Measurements from ENCODE around the gene ADAMTS15.

The ADAMTS15 gene

GRCh38 chr11:130429120-130429681 is 19.2 kb upstream of the ADAMTS15 start:
- Histone ChIP-seq H3K27ac (ENCODE audit: poor library complexity, severe bottlenecking) (no peak overlapping the region), H3K4me3 (ENCODE audit: severe bottlenecking) (no peak overlapping the region), H3K27me3 (ENCODE audit: insufficient read depth, poor library complexity, severe bottlenecking) (peaks cover 63% of the 10 kb centered on the region), H3K9me3 (ENCODE audit: severe bottlenecking) (no peaks in the 10 kb centered on the region), H3K4me1 (ENCODE audit: insufficient read depth, poor library complexity, severe bottlenecking) (no peaks in the 10 kb centered on the region), H3K36me3 (ENCODE audit: low read depth) (no peaks in the 10 kb centered on the region)
- ATAC-seq (ENCODE audit: low read depth), result no peak
- TF ChIP-seq, protein P1, sequence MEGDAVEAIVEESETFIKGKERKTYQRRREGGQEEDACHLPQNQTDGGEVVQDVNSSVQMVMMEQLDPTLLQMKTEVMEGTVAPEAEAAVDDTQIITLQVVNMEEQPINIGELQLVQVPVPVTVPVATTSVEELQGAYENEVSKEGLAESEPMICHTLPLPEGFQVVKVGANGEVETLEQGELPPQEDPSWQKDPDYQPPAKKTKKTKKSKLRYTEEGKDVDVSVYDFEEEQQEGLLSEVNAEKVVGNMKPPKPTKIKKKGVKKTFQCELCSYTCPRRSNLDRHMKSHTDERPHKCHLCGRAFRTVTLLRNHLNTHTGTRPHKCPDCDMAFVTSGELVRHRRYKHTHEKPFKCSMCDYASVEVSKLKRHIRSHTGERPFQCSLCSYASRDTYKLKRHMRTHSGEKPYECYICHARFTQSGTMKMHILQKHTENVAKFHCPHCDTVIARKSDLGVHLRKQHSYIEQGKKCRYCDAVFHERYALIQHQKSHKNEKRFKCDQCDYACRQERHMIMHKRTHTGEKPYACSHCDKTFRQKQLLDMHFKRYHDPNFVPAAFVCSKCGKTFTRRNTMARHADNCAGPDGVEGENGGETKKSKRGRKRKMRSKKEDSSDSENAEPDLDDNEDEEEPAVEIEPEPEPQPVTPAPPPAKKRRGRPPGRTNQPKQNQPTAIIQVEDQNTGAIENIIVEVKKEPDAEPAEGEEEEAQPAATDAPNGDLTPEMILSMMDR (IDR thresholded peaks at IDR 0.05; ENCODE audit: poor library complexity, severe bottlenecking), result no peak
- no peak for DNase-seq (ENCODE audit: low spot score)

GRCh38 chr11:130429983-130430382 is 18.5 kb upstream of the ADAMTS15 start:
- no peak for ATAC-seq (ENCODE audit: low read depth)
- no peak for DNase-seq (ENCODE audit: low spot score)
- no peaks in the 10 kb centered on the region for H3K36me3 ChIP-seq (ENCODE audit: low read depth)
- H3K27me3 ChIP-seq (ENCODE audit: insufficient read depth, poor library complexity, severe bottlenecking), result peaks cover 55% of the 10 kb centered on the region
- H3K9me3 ChIP-seq (ENCODE audit: severe bottlenecking), result no peaks in the 10 kb centered on the region
- H3K4me3 ChIP-seq (ENCODE audit: severe bottlenecking), result no peak overlapping the region
- no peaks in the 10 kb centered on the region for H3K4me1 ChIP-seq (ENCODE audit: insufficient read depth, poor library complexity, severe bottlenecking)
- H3K27ac ChIP-seq (ENCODE audit: poor library complexity, severe bottlenecking), result no peak overlapping the region
- TF ChIP-seq, protein P1 (IDR thresholded peaks at IDR 0.05; ENCODE audit: poor library complexity, severe bottlenecking), result no peak

GRCh38 chr11:130431331-130431773 is 17.1 kb upstream of the ADAMTS15 start:
- Histone ChIP-seq H3K4me1 (ENCODE audit: insufficient read depth, poor library complexity, severe bottlenecking) (peaks cover 4% of the 10 kb centered on the region), H3K36me3 (ENCODE audit: low read depth) (no peaks in the 10 kb centered on the region), H3K4me3 (ENCODE audit: severe bottlenecking) (no peak overlapping the region), H3K9me3 (ENCODE audit: severe bottlenecking) (no peaks in the 10 kb centered on the region), H3K27me3 (ENCODE audit: insufficient read depth, poor library complexity, severe bottlenecking) (peaks cover 41% of the 10 kb centered on the region), H3K27ac (ENCODE audit: poor library complexity, severe bottlenecking) (no peak overlapping the region)
- TF ChIP-seq, protein P1 (IDR thresholded peaks at IDR 0.05; ENCODE audit: poor library complexity, severe bottlenecking), result peak; percentile 76
- no peak for DNase-seq (ENCODE audit: low spot score)
- peak; percentile 62 for ATAC-seq (ENCODE audit: low read depth)

DNA sequence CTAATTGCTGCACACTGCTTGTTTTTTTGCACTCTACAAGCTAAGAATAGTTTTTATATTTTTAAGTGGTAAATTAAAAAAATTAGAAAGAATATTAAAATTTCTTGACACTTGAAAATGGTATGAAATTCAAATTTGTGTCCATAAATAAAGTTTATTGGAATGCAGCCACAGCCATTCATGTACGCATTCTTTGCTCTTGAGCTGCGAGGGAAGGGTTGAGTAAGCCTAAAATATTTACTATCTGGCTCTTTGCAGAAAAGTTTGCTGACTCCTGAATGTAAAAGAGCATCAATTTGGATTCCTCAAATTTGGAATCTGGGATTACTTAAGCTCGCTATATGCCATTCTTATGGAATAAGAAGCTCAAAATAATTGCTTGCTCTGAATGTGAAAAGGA is 16.6 kb upstream of the ADAMTS15 start:
- peaks cover 37% of the 10 kb centered on the region for H3K27me3 ChIP-seq (ENCODE audit: insufficient read depth, poor library complexity, severe bottlenecking)
- no peaks in the 10 kb centered on the region for H3K36me3 ChIP-seq (ENCODE audit: low read depth)
- ATAC-seq (ENCODE audit: low read depth) (no peak), DNase-seq (ENCODE audit: low spot score) (no peak)
- no peak overlapping the region for H3K4me3 ChIP-seq (ENCODE audit: severe bottlenecking)
- H3K4me1 ChIP-seq (ENCODE audit: insufficient read depth, poor library complexity, severe bottlenecking), result peaks cover 4% of the 10 kb centered on the region
- no peaks in the 10 kb centered on the region for H3K9me3 ChIP-seq (ENCODE audit: severe bottlenecking)
- no peak overlapping the region for H3K27ac ChIP-seq (ENCODE audit: poor library complexity, severe bottlenecking)
- TF ChIP-seq, protein P1 (IDR thresholded peaks at IDR 0.05; ENCODE audit: poor library complexity, severe bottlenecking), result peak; percentile 14

- DNase-seq (ENCODE audit: low spot score), result no peak
- Histone ChIP-seq H3K9me3 (ENCODE audit: severe bottlenecking) (no peaks in the 10 kb centered on the region), H3K4me1 (ENCODE audit: insufficient read depth, poor library complexity, severe bottlenecking) (peaks cover 4% of the 10 kb centered on the region), H3K27me3 (ENCODE audit: insufficient read depth, poor library complexity, severe bottlenecking) (peaks cover 25% of the 10 kb centered on the region), H3K27ac (ENCODE audit: poor library complexity, severe bottlenecking) (no peak overlapping the region), H3K4me3 (ENCODE audit: severe bottlenecking) (no peak overlapping the region), H3K36me3 (ENCODE audit: low read depth) (no peaks in the 10 kb centered on the region)
- TF ChIP-seq, protein P1 (IDR thresholded peaks at IDR 0.05; ENCODE audit: poor library complexity, severe bottlenecking), result no peak
- ATAC-seq (ENCODE audit: low read depth), result no peak
These were observed 15.1 kb upstream of the ADAMTS15 start for GRCh38 chr11:130433357-130433756.

Data from RWPE2 (cell line).